HepG2 (cell line): Measurements from ENCODE around the gene CHL1. TPM values are rescaled to one million over a fixed set of nuclear protein-coding genes. Genes with fewer than 3 reads are reported as not detected.

Experiments used
- ATAC-seq: fragments of 200-7000 bp; cut with Tn5 transposase; 3 replicates; pipeline ENCODE4 v1.9.1; 2020; ENCODE audit warnings: mild to moderate bottlenecking, moderate library complexity
- BruUV-seq: library from RNA; stranded (reverse); fragments of 400-500 nt; replicated peaks from 2 replicates; lab custom pipeline; 2021; lab: Mats Ljungman, UMichigan
- CTCF ChIA-PET: fragments of 300-600 bp; formaldehyde crosslinking; extraction: SDS; loops from one replicate; lab custom pipeline; 2021; ENCODE audit warnings: low total read pairs, inconsistent platforms, low intra/inter-chr PET ratio; lab: Yijun Ruan, JAX
- POLR2A ChIA-PET: fragments of 350-600 bp; sonication (Branson Sonifier 250); formaldehyde crosslinking; loops from one replicate; lab custom pipeline; 2020; ENCODE audit warnings: antibody characterized with exemption, inconsistent platforms; lab: Yijun Ruan, JAX
- DNase-seq: peaks from one replicate; pipeline ENCODE4 v3.0.0-alpha.2; 2015; ENCODE audit warnings: low spot score
- FAIRE-seq: peaks from 3 replicates; lab custom pipeline; 2011; peaks lifted over from hg19 to GRCh38; lab: Jason Lieb, UNC
- H2AFZ ChIP-seq: one replicate; pipeline ENCODE4 v1.6.1; 2011; ENCODE audit warnings: low read length, inconsistent platforms
- H3K27ac ChIP-seq: fragments of 300-600 bp; 3 replicates; pipeline ENCODE4 v1.8.0; 2011; ENCODE audit warnings: mixed run types, mild to moderate bottlenecking, mixed read lengths, low read length, inconsistent platforms; ENCODE audit not compliant: insufficient read depth; ENCODE audit errors: extremely low read length
- H3K27me3 ChIP-seq, 2 experiments: fragments of 200-600 bp in 1 of 2; 2 replicates in 1 of 2; 3 replicates in 1 of 2; pipeline versions ENCODE4 v1.6.0 to v1.8.0; 2011; ENCODE audit warnings: low read length in 2 of 2, mild to moderate bottlenecking in 2 of 2, moderate library complexity in 2 of 2, inconsistent platforms in 1 of 2; ENCODE audit not compliant: insufficient read depth in 2 of 2, control insufficient read depth in 1 of 2
- H3K36me3 ChIP-seq, 2 experiments: fragments of 200-600 bp in 1 of 2; replicated peaks in 1 of 2; 2 replicates in 1 of 2; 3 replicates in 1 of 2; pipeline versions ENCODE4 v1.5.1 to v1.8.0; 2011; ENCODE audit warnings: low read length in 2 of 2, inconsistent platforms in 1 of 2; ENCODE audit not compliant: insufficient read depth in 2 of 2, control insufficient read depth in 1 of 2
- H3K4me1 ChIP-seq: 2 replicates; pipeline ENCODE4 v1.5.1; 2012; ENCODE audit warnings: low read length, inconsistent platforms; ENCODE audit not compliant: insufficient read depth
- H3K4me2 ChIP-seq: 2 replicates; pipeline ENCODE4 v1.6.0; 2011; ENCODE audit warnings: low read depth, low read length, inconsistent platforms
- H3K4me3 ChIP-seq, 3 experiments: fragments of 200-600 bp in 1 of 3; sonication (generic), shearing (Covaris generic) in 1 of 3; replicated peaks in 1 of 3; 2 replicates each; pipeline ENCODE4 v1.5.1; 2011 to 2016; ENCODE audit warnings: low read length in 3 of 3, inconsistent platforms in 2 of 3, low read depth in 2 of 3, mild to moderate bottlenecking in 2 of 3, control low read depth in 1 of 3, mixed read lengths in 1 of 3; ENCODE audit not compliant: insufficient read depth in 1 of 3
- H3K79me2 ChIP-seq: one replicate; pipeline ENCODE4 v1.6.1; 2011; ENCODE audit warnings: low read length, inconsistent platforms; ENCODE audit not compliant: insufficient read depth
- H3K9ac ChIP-seq: 2 replicates; pipeline ENCODE4 v1.6.0; 2011; ENCODE audit warnings: mild to moderate bottlenecking, low read depth, low read length, inconsistent platforms; ENCODE audit not compliant: insufficient read depth
- H3K9me3 ChIP-seq: 2 replicates; pipeline ENCODE4 v1.5.1; 2012; ENCODE audit warnings: mild to moderate bottlenecking, low read length
- H4K20me1 ChIP-seq: 2 replicates; pipeline ENCODE4 v1.6.0; 2011; ENCODE audit warnings: inconsistent platforms, mild to moderate bottlenecking, low read length, moderate library complexity; ENCODE audit not compliant: insufficient read depth
- ARNT ChIP-seq: fragments of 450-650 bp; IDR thresholded peaks from 2 replicates; pipeline ENCODE4 v1.6.1; 2017
- BRCA1 ChIP-seq: sonication (generic); formaldehyde crosslinking; IDR thresholded peaks from 2 replicates; pipeline ENCODE4 v1.4.0; 2020; ENCODE audit warnings: missing genetic modification reagents
- FOXP1 ChIP-seq, 2 experiments: fragments of 450-650 bp in 1 of 2; IDR thresholded peaks; 2 replicates each; pipeline ENCODE4 v1.6.1; 2017 to 2018; ENCODE audit warnings: antibody characterized with exemption in 1 of 2
- JUNB ChIP-seq: sonication (generic); formaldehyde crosslinking; IDR thresholded peaks from 2 replicates; pipeline ENCODE4 v1.8.0; 2022; ENCODE audit warnings: missing genetic modification reagents, mild to moderate bottlenecking, borderline replicate concordance
- MATR3 ChIP-seq: sonication (generic); formaldehyde crosslinking; IDR thresholded peaks from 2 replicates; pipeline ENCODE4 v1.4.0; 2020; ENCODE audit warnings: missing genetic modification reagents
- TBP ChIP-seq: sonication (generic); formaldehyde crosslinking; IDR thresholded peaks from 2 replicates; pipeline ENCODE4 v1.5.0; 2020; ENCODE audit warnings: missing genetic modification reagents
- ZNF331 ChIP-seq: sonication (generic); formaldehyde crosslinking; IDR thresholded peaks from 2 replicates; pipeline ENCODE4 v1.4.0; 2020; ENCODE audit warnings: missing genetic modification reagents
- ZNF343 ChIP-seq: sonication (generic); formaldehyde crosslinking; IDR thresholded peaks from 2 replicates; pipeline ENCODE4 v1.4.0; 2020; ENCODE audit warnings: mild to moderate bottlenecking, missing genetic modification reagents
- ZNF547 ChIP-seq: sonication (generic); formaldehyde crosslinking; IDR thresholded peaks from 2 replicates; pipeline ENCODE4 v1.5.1; 2020; ENCODE audit warnings: mild to moderate bottlenecking, missing genetic modification reagents
- ZNF75D ChIP-seq: sonication (generic); formaldehyde crosslinking; IDR thresholded peaks from 2 replicates; pipeline ENCODE4 v1.8.1; 2023; ENCODE audit warnings: missing genetic modification reagents, mild to moderate bottlenecking, borderline replicate concordance
- in situ Hi-C: cut with HindIII; loops from 2 replicates; pipeline ENCODE4 v1.10.0; 2017; ENCODE audit warnings: low pct_unique_long_range_greater_than_20kb; ENCODE audit not compliant: extremely low pct_ligation_motif_present
- intact Hi-C: fragments of 100-400 bp; cut with micrococcal nuclease; formaldehyde crosslinking; loops from one replicate; pipeline ENCODE4 v1.10.0; 2022; ENCODE audit not compliant: unreplicated experiment
- polyA plus RNA-seq, 8 experiments: library from polyadenylated mRNA; depleted of rRNA in 3 of 8; stranded (reverse) in 7 of 8; unstranded in 1 of 8; fragments of >200 nt; fragmentation: Illumina TruSeq in 4 of 8; extraction: Trizol in 4 of 8; gene quantifications; 2 replicates each; pipeline versions ENCODE4 v1.2.1 to v1.2.3, GENCODE V29; 2011 to 2016; ENCODE audit warnings: low read depth in 4 of 8, missing spikeins in 1 of 8, mixed read lengths in 1 of 8; ENCODE audit not compliant: insufficient read depth in 1 of 8
- total RNA-seq, 5 experiments: library from RNA; depleted of rRNA; stranded (reverse); fragments of >200 nt; fragmentation: Illumina TruSeq; extraction: Trizol; gene quantifications; 2 replicates each; pipeline ENCODE4 v1.2.3, GENCODE V29; 2016; ENCODE audit warnings: low read depth in 1 of 5
- TF ChIP-seq, protein P1 (sequence below): IDR thresholded peaks from 2 replicates; pipeline ENCODE4 v1.6.1; 2012; ENCODE audit warnings: low read length, improper control_type of control experiment
- TF ChIP-seq, protein P2 (sequence below): sonication (generic); formaldehyde crosslinking; IDR thresholded peaks from 2 replicates; pipeline ENCODE4 v1.4.0; 2020; ENCODE audit warnings: mild to moderate bottlenecking, missing genetic modification reagents

Gene CHL1
- total and polyA plus RNA-seq, 2 of the 13 experiments (the other 11 are each of a cell fraction or from before 2014, with no cell fraction given) = not detected

DNA sequence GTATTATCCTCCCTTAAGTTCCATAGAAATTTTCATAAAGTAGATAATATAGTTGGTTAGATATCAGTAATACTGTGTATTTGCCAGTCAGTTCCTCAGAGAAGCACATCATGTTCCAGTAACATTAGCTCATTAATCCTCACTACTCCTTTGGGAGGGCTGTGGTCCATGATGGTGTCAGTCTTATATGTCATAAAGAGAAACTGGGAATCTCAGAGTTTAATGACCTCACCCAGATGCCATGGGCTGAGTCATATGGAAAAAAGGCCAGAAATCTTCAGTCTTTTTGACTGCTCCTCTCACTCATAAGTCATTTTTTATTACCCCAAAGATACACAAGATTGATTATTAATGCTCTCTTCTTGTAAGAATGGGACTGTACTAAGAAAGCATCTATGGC is 188.6 kb downstream of the CHL1 start:
- in situ Hi-C loops (no loop called here), intact Hi-C loops (no loop called here)
- no peaks in the 10 kb centered on the region for H3K79me2 ChIP-seq
- ATAC-seq = no peak
- CTCF ChIA-PET = no interaction called here
- no peak overlapping the region for H3K4me3 ChIP-seq
- no peaks in the 10 kb centered on the region for H4K20me1 ChIP-seq
- no peaks in the 10 kb centered on the region for H3K36me3 ChIP-seq
- no peak for TF ChIP-seq ZNF331
- no peak for TF ChIP-seq TBP
- TF ChIP-seq ZNF547 (CRISPR knock-in tag) = no peak
- no peak for TF ChIP-seq ZNF75D (CRISPR knock-in tag)
- TF ChIP-seq FOXP1 (IDR thresholded peaks at IDR 0.05) = no peak
- no peak for TF ChIP-seq FOXP1 (CRISPR knock-in tag; IDR thresholded peaks at IDR 0.05)
- TF ChIP-seq MATR3 (CRISPR knock-in tag) = no peak
- no peak for TF ChIP-seq ARNT
- TF ChIP-seq, protein P1, sequence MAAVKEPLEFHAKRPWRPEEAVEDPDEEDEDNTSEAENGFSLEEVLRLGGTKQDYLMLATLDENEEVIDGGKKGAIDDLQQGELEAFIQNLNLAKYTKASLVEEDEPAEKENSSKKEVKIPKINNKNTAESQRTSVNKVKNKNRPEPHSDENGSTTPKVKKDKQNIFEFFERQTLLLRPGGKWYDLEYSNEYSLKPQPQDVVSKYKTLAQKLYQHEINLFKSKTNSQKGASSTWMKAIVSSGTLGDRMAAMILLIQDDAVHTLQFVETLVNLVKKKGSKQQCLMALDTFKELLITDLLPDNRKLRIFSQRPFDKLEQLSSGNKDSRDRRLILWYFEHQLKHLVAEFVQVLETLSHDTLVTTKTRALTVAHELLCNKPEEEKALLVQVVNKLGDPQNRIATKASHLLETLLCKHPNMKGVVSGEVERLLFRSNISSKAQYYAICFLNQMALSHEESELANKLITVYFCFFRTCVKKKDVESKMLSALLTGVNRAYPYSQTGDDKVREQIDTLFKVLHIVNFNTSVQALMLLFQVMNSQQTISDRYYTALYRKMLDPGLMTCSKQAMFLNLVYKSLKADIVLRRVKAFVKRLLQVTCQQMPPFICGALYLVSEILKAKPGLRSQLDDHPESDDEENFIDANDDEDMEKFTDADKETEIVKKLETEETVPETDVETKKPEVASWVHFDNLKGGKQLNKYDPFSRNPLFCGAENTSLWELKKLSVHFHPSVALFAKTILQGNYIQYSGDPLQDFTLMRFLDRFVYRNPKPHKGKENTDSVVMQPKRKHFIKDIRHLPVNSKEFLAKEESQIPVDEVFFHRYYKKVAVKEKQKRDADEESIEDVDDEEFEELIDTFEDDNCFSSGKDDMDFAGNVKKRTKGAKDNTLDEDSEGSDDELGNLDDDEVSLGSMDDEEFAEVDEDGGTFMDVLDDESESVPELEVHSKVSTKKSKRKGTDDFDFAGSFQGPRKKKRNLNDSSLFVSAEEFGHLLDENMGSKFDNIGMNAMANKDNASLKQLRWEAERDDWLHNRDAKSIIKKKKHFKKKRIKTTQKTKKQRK = no peak
- TF ChIP-seq ZNF343 (CRISPR knock-in tag) = no peak
- no peak for TF ChIP-seq JUNB
- no peak for TF ChIP-seq BRCA1 (CRISPR knock-in tag)
- TF ChIP-seq, protein P2, sequence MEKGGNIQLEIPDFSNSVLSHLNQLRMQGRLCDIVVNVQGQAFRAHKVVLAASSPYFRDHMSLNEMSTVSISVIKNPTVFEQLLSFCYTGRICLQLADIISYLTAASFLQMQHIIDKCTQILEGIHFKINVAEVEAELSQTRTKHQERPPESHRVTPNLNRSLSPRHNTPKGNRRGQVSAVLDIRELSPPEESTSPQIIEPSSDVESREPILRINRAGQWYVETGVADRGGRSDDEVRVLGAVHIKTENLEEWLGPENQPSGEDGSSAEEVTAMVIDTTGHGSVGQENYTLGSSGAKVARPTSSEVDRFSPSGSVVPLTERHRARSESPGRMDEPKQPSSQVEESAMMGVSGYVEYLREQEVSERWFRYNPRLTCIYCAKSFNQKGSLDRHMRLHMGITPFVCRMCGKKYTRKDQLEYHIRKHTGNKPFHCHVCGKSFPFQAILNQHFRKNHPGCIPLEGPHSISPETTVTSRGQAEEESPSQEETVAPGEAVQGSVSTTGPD (CRISPR knock-in tag) = no peak
- H3K27ac ChIP-seq = no peak overlapping the region
- FAIRE-seq = no peak
- no TSS peak for BruUV-seq
- H3K9me3 ChIP-seq = no peaks in the 10 kb centered on the region
- no peak overlapping the region for H2AFZ ChIP-seq
- no peak overlapping the region for H3K9ac ChIP-seq
- H3K4me2 ChIP-seq = no peak overlapping the region
- H3K27me3 ChIP-seq = no peaks in the 10 kb centered on the region
- DNase-seq = no peak
- H3K4me1 ChIP-seq = no peaks in the 10 kb centered on the region
- POLR2A ChIA-PET = no interaction called here
